ENCODE results near the gene NAV1.

- TF ChIP-seq EZH2 (IDR thresholded peaks at IDR 0.05; ENCODE audit: insufficient read depth, poor library complexity, severe bottlenecking) (no peak), EZH2phosphoT487 (IDR thresholded peaks at IDR 0.05; ENCODE audit: insufficient read depth, low read depth) (no peak)
Measured at GRCh38 chr1:201568859-201569294, 29.9 kb downstream of the NAV1 start.
